SK-N-SH treated with all-trans-retinoic acid at 6 μM for 48 hours (cell line): Measurements from ENCODE around the gene PHF20.

Source experiments
- ATAC-seq: fragments of 200-7000 bp; cut with Tn5 transposase; 3 replicates; pipeline ENCODE4 v1.9.1; 2020; ENCODE audit warnings: mild to moderate bottlenecking, moderate library complexity
- ARNTL ChIP-seq: fragments of 450-650 bp; formaldehyde crosslinking; IDR thresholded peaks from 2 replicates; pipeline ENCODE4 v1.5.0; 2020; ENCODE audit warnings: low read depth, mild to moderate bottlenecking, moderate library complexity, borderline replicate concordance
- BACH2 ChIP-seq: fragments of 250-450 bp; sonication (Bioruptor Pico); IDR thresholded peaks from 2 replicates; pipeline ENCODE4 v1.9.0; 2021; ENCODE audit warnings: mild to moderate bottlenecking, borderline replicate concordance
- ESRRG ChIP-seq: fragments of 250-450 bp; sonication (Bioruptor Pico); IDR thresholded peaks from 2 replicates; pipeline ENCODE4 v1.6.1; 2021; ENCODE audit warnings: mild to moderate bottlenecking
- GLIS3 ChIP-seq: fragments of 250-450 bp; sonication (Bioruptor Pico); IDR thresholded peaks from 2 replicates; pipeline ENCODE4 v1.5.0; 2020; ENCODE audit warnings: mild to moderate bottlenecking, moderate library complexity
- ISL1 ChIP-seq: fragments of 250-450 bp; sonication (Bioruptor Pico); IDR thresholded peaks from 2 replicates; pipeline ENCODE4 v2.1.2; 2022; ENCODE audit warnings: mild to moderate bottlenecking, moderate library complexity
- OSR1 ChIP-seq: fragments of 250-450 bp; sonication (Bioruptor Pico); IDR thresholded peaks from 2 replicates; pipeline ENCODE4 v1.8.0; 2022; ENCODE audit warnings: moderate library complexity, mild to moderate bottlenecking, inconsistent platforms
- PATZ1 ChIP-seq: fragments of 250-450 bp; sonication (Bioruptor Pico); IDR thresholded peaks from 2 replicates; pipeline ENCODE4 v1.8.0; 2020; ENCODE audit warnings: mild to moderate bottlenecking, moderate library complexity, borderline replicate concordance
- POU6F1 ChIP-seq: fragments of 250-450 bp; sonication (Bioruptor Pico); IDR thresholded peaks from 2 replicates; pipeline ENCODE4 v1.8.0; 2021; ENCODE audit warnings: low read depth, mild to moderate bottlenecking, moderate library complexity, borderline replicate concordance
- PPARA ChIP-seq: fragments of 250-450 bp; sonication (Bioruptor Pico); IDR thresholded peaks from 2 replicates; pipeline ENCODE4 v1.5.0; 2020; ENCODE audit warnings: mild to moderate bottlenecking, borderline replicate concordance
- RARB ChIP-seq: fragments of 250-450 bp; sonication (Bioruptor Pico); IDR thresholded peaks from 2 replicates; pipeline ENCODE4 v1.8.0; 2021; ENCODE audit warnings: mild to moderate bottlenecking, moderate library complexity
- SNAI2 ChIP-seq: fragments of 250-450 bp; sonication (Bioruptor Pico); IDR thresholded peaks from 2 replicates; pipeline ENCODE4 v1.5.0; 2020; ENCODE audit warnings: mild to moderate bottlenecking, moderate library complexity
- TCF4 ChIP-seq: fragments of 250-450 bp; sonication (Bioruptor Pico); IDR thresholded peaks from 2 replicates; pipeline ENCODE4 v1.8.0; 2021; ENCODE audit warnings: mild to moderate bottlenecking, moderate library complexity, borderline replicate concordance
- TOX ChIP-seq: fragments of 250-450 bp; sonication (Bioruptor Pico); IDR thresholded peaks from 2 replicates; pipeline ENCODE4 v1.8.0; 2021; ENCODE audit warnings: mild to moderate bottlenecking, moderate library complexity, borderline replicate concordance
- TSHZ2 ChIP-seq: fragments of 250-450 bp; sonication (Bioruptor Pico); IDR thresholded peaks from 2 replicates; pipeline ENCODE4 v1.5.0; 2020; ENCODE audit warnings: mild to moderate bottlenecking, moderate library complexity
- ZC3H10 ChIP-seq: fragments of 250-450 bp; sonication (Bioruptor Pico); IDR thresholded peaks from 2 replicates; pipeline ENCODE4 v1.5.1; 2021; ENCODE audit warnings: mild to moderate bottlenecking, moderate library complexity
- ZFP30 ChIP-seq: fragments of 450-650 bp; formaldehyde crosslinking; IDR thresholded peaks from 2 replicates; pipeline ENCODE4 v1.5.0; 2022; ENCODE audit warnings: mild to moderate bottlenecking, moderate library complexity
- ZNF565 ChIP-seq: fragments of 450-650 bp; formaldehyde crosslinking; conservative IDR thresholded peaks from 2 replicates; pipeline ENCODE4 v1.5.0; 2020; ENCODE audit warnings: low read depth, mild to moderate bottlenecking, moderate library complexity
- ZNF70 ChIP-seq: fragments of 450-650 bp; formaldehyde crosslinking; IDR thresholded peaks from 2 replicates; pipeline ENCODE4 v1.5.0; 2020; ENCODE audit warnings: mild to moderate bottlenecking, moderate library complexity
- ZNF8 ChIP-seq: fragments of 450-650 bp; formaldehyde crosslinking; IDR thresholded peaks from 2 replicates; pipeline ENCODE4 v1.5.0; 2020; ENCODE audit warnings: mild to moderate bottlenecking, moderate library complexity

PHF20 gene

GRCh38 chr20:35981969-35982368 lies 210.2 kb downstream of the PHF20 start:
- ATAC-seq = no peak
- TF ChIP-seq TSHZ2 (CRISPR knock-in tag) (no peak), POU6F1 (no peak), SNAI2 (no peak), ISL1 (CRISPR knock-in tag) (no peak), GLIS3 (CRISPR knock-in tag) (no peak), ZNF8 (no peak), ZC3H10 (CRISPR knock-in tag) (no peak), PPARA (no peak), TOX (CRISPR knock-in tag) (no peak), OSR1 (CRISPR knock-in tag) (no peak)
- TF ChIP-seq, all 23 proteins: peak for 0

GRCh38 chr20:35984382-35984781 lies 212.6 kb downstream of the PHF20 start:
- ATAC-seq = no peak
- TF ChIP-seq BACH2 = no peak
- no peak for TF ChIP-seq GLIS3 (CRISPR knock-in tag)
- TF ChIP-seq TSHZ2 (CRISPR knock-in tag) = no peak
- no peak for TF ChIP-seq TCF4 (CRISPR knock-in tag)
- TF ChIP-seq ZNF8 = no peak
- TF ChIP-seq ZNF70 (CRISPR knock-in tag) = no peak
- TF ChIP-seq ESRRG (CRISPR knock-in tag) = no peak
- no peak for TF ChIP-seq POU6F1
- no peak for TF ChIP-seq PATZ1 (CRISPR knock-in tag)
- no peak for TF ChIP-seq RARB
- TF ChIP-seq SNAI2 = no peak
- TF ChIP-seq ZC3H10 (CRISPR knock-in tag) = no peak
- TF ChIP-seq ZFP30 (CRISPR knock-in tag) = no peak
- no peak for TF ChIP-seq ZNF565 (CRISPR knock-in tag)
- no peak for TF ChIP-seq ISL1 (CRISPR knock-in tag)

- ATAC-seq = no peak
- no peak for TF ChIP-seq OSR1 (CRISPR knock-in tag)
- TF ChIP-seq BACH2 = no peak
- no peak for TF ChIP-seq ZNF565 (CRISPR knock-in tag)
- TF ChIP-seq ZFP30 (CRISPR knock-in tag) = no peak
- no peak for TF ChIP-seq POU6F1
- TF ChIP-seq GLIS3 (CRISPR knock-in tag) = no peak
- no peak for TF ChIP-seq ARNTL (CRISPR knock-in tag)
- TF ChIP-seq ZNF8 = no peak
- no peak for TF ChIP-seq RARB
- TF ChIP-seq ESRRG (CRISPR knock-in tag) = no peak
- TF ChIP-seq TCF4 (CRISPR knock-in tag) = no peak
- TF ChIP-seq SNAI2 = no peak
- TF ChIP-seq PPARA = no peak
- no peak for TF ChIP-seq TSHZ2 (CRISPR knock-in tag)
Observed at GRCh38 chr20:35985806-35986205, 214.0 kb downstream of the PHF20 start.
